Astrocyte (in vitro differentiated cells and primary cell): Measurements from ENCODE around the gene PEBP1. TPM values are rescaled to one million over a fixed set of nuclear protein-coding genes. Genes with fewer than 3 reads are reported as not detected.
"Not testable (repeated sequence)": the region's sequence is repeated elsewhere in the genome, so short reads cannot be mapped to it uniquely, and the experiment has no call there.

ENCODE experiments used
- DNase-seq: peaks from one replicate; pipeline ENCODE4 v3.0.0-alpha.2; 2010; ENCODE audit warnings: low read depth
- FAIRE-seq: peaks from 2 replicates; lab custom pipeline; 2011; peaks lifted over from hg19 to GRCh38; lab: Jason Lieb, UNC
- H2AFZ ChIP-seq: 2 replicates; pipeline ENCODE4 v1.6.0; 2012; ENCODE audit warnings: low read depth, low read length, inconsistent platforms
- H3K27ac ChIP-seq: 2 replicates; pipeline ENCODE4 v1.5.1; 2011; ENCODE audit warnings: low read depth, low read length, inconsistent platforms
- H3K27me3 ChIP-seq: 2 replicates; pipeline ENCODE4 v1.6.0; 2011; ENCODE audit warnings: low read length, inconsistent platforms; ENCODE audit not compliant: insufficient read depth
- H3K36me3 ChIP-seq: 2 replicates; pipeline ENCODE4 v1.5.1; 2011; ENCODE audit warnings: low read length, inconsistent platforms; ENCODE audit not compliant: insufficient read depth
- H3K4me1 ChIP-seq: 2 replicates; pipeline ENCODE4 v1.5.1; 2011; ENCODE audit warnings: low read length, inconsistent platforms; ENCODE audit not compliant: insufficient read depth
- H3K4me2 ChIP-seq: 2 replicates; pipeline ENCODE4 v1.6.0; 2012; ENCODE audit warnings: low read length, inconsistent platforms
- H3K4me3 ChIP-seq: 2 replicates; pipeline ENCODE4 v1.5.1; 2011; ENCODE audit warnings: low read depth, mild to moderate bottlenecking, low read length, inconsistent platforms; ENCODE audit not compliant: insufficient read depth
- H3K79me2 ChIP-seq: 2 replicates; pipeline ENCODE4 v1.6.0; 2012; ENCODE audit warnings: mild to moderate bottlenecking, low read length, inconsistent platforms; ENCODE audit not compliant: insufficient read depth
- H3K9ac ChIP-seq: 2 replicates; pipeline ENCODE4 v1.6.0; 2012; ENCODE audit warnings: mild to moderate bottlenecking, low read length, inconsistent platforms
- H3K9me3 ChIP-seq: 2 replicates; pipeline ENCODE4 v1.5.1; 2012; ENCODE audit warnings: low read depth, mild to moderate bottlenecking, low read length, inconsistent platforms; ENCODE audit not compliant: insufficient read depth
- H4K20me1 ChIP-seq: 2 replicates; pipeline ENCODE4 v1.6.0; 2012; ENCODE audit warnings: low read length, inconsistent platforms; ENCODE audit not compliant: insufficient read depth
- H3K27ac Mint-ChIP-seq: one replicate; pipeline ENCODE4 v1.8.0; 2021; ENCODE audit warnings: mild to moderate bottlenecking, mixed read lengths; ENCODE audit not compliant: unreplicated experiment
- H3K27me3 Mint-ChIP-seq: one replicate; pipeline ENCODE4 v1.8.0; 2021; ENCODE audit warnings: low read depth, mixed read lengths; ENCODE audit not compliant: unreplicated experiment
- H3K36me3 Mint-ChIP-seq: one replicate; pipeline ENCODE4 v1.8.0; 2021; ENCODE audit warnings: low read depth, mixed read lengths; ENCODE audit not compliant: unreplicated experiment
- H3K4me1 Mint-ChIP-seq: one replicate; pipeline ENCODE4 v1.8.0; 2021; ENCODE audit warnings: low read depth, mixed read lengths; ENCODE audit not compliant: unreplicated experiment
- H3K4me3 Mint-ChIP-seq: one replicate; pipeline ENCODE4 v1.8.0; 2021; ENCODE audit warnings: mild to moderate bottlenecking, moderate library complexity, mixed read lengths; ENCODE audit not compliant: unreplicated experiment
- H3K9me3 Mint-ChIP-seq: one replicate; pipeline ENCODE4 v1.8.0; 2021; ENCODE audit warnings: mild to moderate bottlenecking, mixed read lengths; ENCODE audit not compliant: unreplicated experiment
- EZH2 ChIP-seq: IDR thresholded peaks from 2 replicates; pipeline ENCODE4 v1.6.1; 2012; ENCODE audit warnings: mild to moderate bottlenecking, low read length, inconsistent platforms; ENCODE audit not compliant: insufficient read depth
- total RNA-seq: library from RNA; stranded (reverse); gene quantifications from 2 replicates; pipeline ENCODE4 v1.2.1, GENCODE V29; 2021
- TF ChIP-seq, protein P1 (sequence below): IDR thresholded peaks from 2 replicates; pipeline ENCODE4 v1.5.1; 2011; ENCODE audit warnings: low read depth, mild to moderate bottlenecking, inconsistent platforms, low read length, moderate library complexity; ENCODE audit not compliant: insufficient read depth

The PEBP1 gene
- total RNA-seq, 1 donor from 2014 or later, result 160 TPM

DNA sequence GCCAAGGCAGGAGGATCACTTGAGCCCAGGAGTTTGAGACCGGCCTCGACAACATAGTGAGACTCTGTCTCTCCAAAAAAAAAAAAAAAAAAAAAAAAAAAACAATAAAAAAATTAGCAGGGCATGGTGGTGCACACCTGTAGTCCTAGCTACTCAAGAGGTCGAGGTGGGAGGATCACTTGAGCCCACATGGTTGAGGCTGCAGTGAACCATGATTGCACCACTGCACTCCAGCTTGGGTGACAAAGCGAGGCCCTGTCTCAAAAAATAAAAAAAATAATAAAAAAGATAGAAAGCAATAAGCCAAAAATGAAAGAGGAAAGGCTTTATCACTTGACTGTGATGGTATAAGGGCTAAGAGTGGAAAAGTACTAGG, 10.2 kb upstream of the PEBP1 start:
- Mint-ChIP-seq H3K9me3 (no peaks in the 10 kb centered on the region), H3K4me3 (no peak overlapping the region), H3K27me3 (no peaks in the 10 kb centered on the region), H3K27ac (no peak overlapping the region), H3K36me3 (no peaks in the 10 kb centered on the region), H3K4me1 (peaks cover 2% of the 10 kb centered on the region)
- H4K20me1 ChIP-seq, result no peaks in the 10 kb centered on the region
- no peaks in the 10 kb centered on the region for H3K27me3 ChIP-seq
- TF ChIP-seq EZH2, result no peak
- TF ChIP-seq, protein P1, sequence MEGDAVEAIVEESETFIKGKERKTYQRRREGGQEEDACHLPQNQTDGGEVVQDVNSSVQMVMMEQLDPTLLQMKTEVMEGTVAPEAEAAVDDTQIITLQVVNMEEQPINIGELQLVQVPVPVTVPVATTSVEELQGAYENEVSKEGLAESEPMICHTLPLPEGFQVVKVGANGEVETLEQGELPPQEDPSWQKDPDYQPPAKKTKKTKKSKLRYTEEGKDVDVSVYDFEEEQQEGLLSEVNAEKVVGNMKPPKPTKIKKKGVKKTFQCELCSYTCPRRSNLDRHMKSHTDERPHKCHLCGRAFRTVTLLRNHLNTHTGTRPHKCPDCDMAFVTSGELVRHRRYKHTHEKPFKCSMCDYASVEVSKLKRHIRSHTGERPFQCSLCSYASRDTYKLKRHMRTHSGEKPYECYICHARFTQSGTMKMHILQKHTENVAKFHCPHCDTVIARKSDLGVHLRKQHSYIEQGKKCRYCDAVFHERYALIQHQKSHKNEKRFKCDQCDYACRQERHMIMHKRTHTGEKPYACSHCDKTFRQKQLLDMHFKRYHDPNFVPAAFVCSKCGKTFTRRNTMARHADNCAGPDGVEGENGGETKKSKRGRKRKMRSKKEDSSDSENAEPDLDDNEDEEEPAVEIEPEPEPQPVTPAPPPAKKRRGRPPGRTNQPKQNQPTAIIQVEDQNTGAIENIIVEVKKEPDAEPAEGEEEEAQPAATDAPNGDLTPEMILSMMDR, result no peak
- H3K4me1 ChIP-seq, result no peaks in the 10 kb centered on the region
- no peak overlapping the region for H2AFZ ChIP-seq
- no peak for FAIRE-seq
- no peak overlapping the region for H3K4me2 ChIP-seq
- no peaks in the 10 kb centered on the region for H3K79me2 ChIP-seq
- no peaks in the 10 kb centered on the region for H3K36me3 ChIP-seq
- H3K9ac ChIP-seq, result no peak overlapping the region
- H3K27ac ChIP-seq, result no peak overlapping the region
- H3K4me3 ChIP-seq, result no peak overlapping the region
- no peak for DNase-seq
- H3K9me3 ChIP-seq, result no peaks in the 10 kb centered on the region

DNA sequence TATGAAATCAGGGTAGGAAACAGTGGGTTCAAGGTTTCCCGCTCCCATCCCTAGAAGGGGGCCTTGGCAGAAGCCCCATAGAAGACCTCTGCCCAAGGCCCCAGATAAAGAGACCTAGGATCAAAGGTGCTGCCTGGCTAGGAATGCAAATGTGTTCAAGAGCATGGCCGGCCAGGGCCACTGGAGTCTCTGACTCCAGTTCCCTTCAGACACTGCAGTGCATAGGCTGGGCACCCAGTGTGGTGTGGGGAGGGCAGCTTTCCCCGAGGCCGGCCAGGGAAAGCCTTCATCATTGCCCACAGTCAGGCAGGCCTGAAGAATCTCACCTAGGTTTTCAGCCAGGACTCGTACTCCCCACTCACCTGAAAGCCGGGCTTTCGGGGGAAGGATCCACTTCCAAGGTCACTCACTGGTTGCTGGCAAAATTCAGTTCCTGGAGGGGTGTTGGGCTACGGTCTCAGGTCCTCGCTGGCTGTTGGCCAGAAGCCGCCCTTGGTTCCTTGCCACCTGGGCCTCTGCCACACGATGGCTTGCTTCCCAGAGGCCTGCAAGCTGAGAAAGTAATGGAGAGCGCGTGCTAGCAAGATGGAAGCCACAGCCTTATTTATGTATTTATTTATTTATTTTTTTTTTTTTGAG, 9.7 kb upstream of the PEBP1 start:
- no peak for FAIRE-seq
- no peak for DNase-seq
- no peaks in the 10 kb centered on the region for H3K27me3 Mint-ChIP-seq
- no peak overlapping the region for H3K9ac ChIP-seq
- no peaks in the 10 kb centered on the region for H3K4me1 ChIP-seq
- H3K4me2 ChIP-seq, result no peak overlapping the region
- no peaks in the 10 kb centered on the region for H3K79me2 ChIP-seq
- H3K27ac Mint-ChIP-seq, result no peak overlapping the region
- H3K36me3 Mint-ChIP-seq, result no peaks in the 10 kb centered on the region
- H3K9me3 Mint-ChIP-seq, result no peaks in the 10 kb centered on the region
- no peaks in the 10 kb centered on the region for H3K36me3 ChIP-seq
- TF ChIP-seq EZH2, result no peak
- TF ChIP-seq, protein P1, result no peak
- H4K20me1 ChIP-seq, result no peaks in the 10 kb centered on the region
- no peaks in the 10 kb centered on the region for H3K9me3 ChIP-seq
- H3K27me3 ChIP-seq, result no peaks in the 10 kb centered on the region
- H3K4me3 ChIP-seq, result no peak overlapping the region
- H3K4me3 Mint-ChIP-seq, result no peak overlapping the region
- no peaks in the 10 kb centered on the region for H3K4me1 Mint-ChIP-seq
- H3K27ac ChIP-seq, result no peak overlapping the region
- no peak overlapping the region for H2AFZ ChIP-seq

- Histone ChIP-seq H4K20me1 (no peaks in the 10 kb centered on the region), H3K79me2 (no peaks in the 10 kb centered on the region), H3K4me1 (no peaks in the 10 kb centered on the region), H3K27ac (no peak overlapping the region), H3K36me3 (no peaks in the 10 kb centered on the region), H3K27me3 (no peaks in the 10 kb centered on the region), H3K4me3 (no peak overlapping the region), H3K4me2 (no peak overlapping the region), H3K9ac (no peak overlapping the region), H3K9me3 (no peaks in the 10 kb centered on the region), H2AFZ (no peak overlapping the region)
- no peak for FAIRE-seq
- Mint-ChIP-seq H3K36me3 (no peaks in the 10 kb centered on the region), H3K4me1 (no peaks in the 10 kb centered on the region), H3K4me3 (no peak overlapping the region), H3K9me3 (no peaks in the 10 kb centered on the region), H3K27me3 (no peaks in the 10 kb centered on the region), H3K27ac (no peak overlapping the region)
- TF ChIP-seq, protein P1, result no peak
- TF ChIP-seq EZH2, result no peak
- DNase-seq, result no peak
Observed at GRCh38 chr12:118127867-118128266, 8.1 kb upstream of the PEBP1 start.

- not testable (repeated sequence) for H3K4me1 Mint-ChIP-seq, H3K27ac Mint-ChIP-seq, H3K4me3 Mint-ChIP-seq, H3K27me3 Mint-ChIP-seq, H3K36me3 ChIP-seq, H3K4me1 ChIP-seq, H4K20me1 ChIP-seq, H3K9me3 ChIP-seq, H3K27me3 ChIP-seq, H2AFZ ChIP-seq, H3K36me3 Mint-ChIP-seq, H3K27ac ChIP-seq, H3K4me2 ChIP-seq, FAIRE-seq, H3K9ac ChIP-seq, H3K79me2 ChIP-seq, H3K4me3 ChIP-seq, H3K9me3 Mint-ChIP-seq, DNase-seq
Observed at GRCh38 chr12:118129436-118129835, 6.5 kb upstream of the PEBP1 start.
